ENCODE data around the gene ECSIT.
A peak's percentile ranks its signal among the peaks of the same experiment; 100 is the strongest.
"Not testable (repeated sequence)": the region's sequence is repeated elsewhere in the genome, so short reads cannot be mapped to it uniquely, and the experiment has no call there.

Gene ECSIT

GRCh38 chr19:11481534-11482383 lies 47.2 kb downstream of the ECSIT start:
- Mint-ChIP-seq H3K27me3 (peaks cover 10% of the 10 kb centered on the region), H3K9me3 (peaks cover 1% of the 10 kb centered on the region), H3K4me1 (peaks cover 20% of the 10 kb centered on the region), H3K4me3 (peak overlapping the region; percentile 76), H3K36me3 (peaks cover 9% of the 10 kb centered on the region), H3K27ac (peak overlapping the region; percentile 85)
- ATAC-seq (ENCODE audit: low read depth) (peak; percentile 47), DNase-seq (ENCODE audit: low spot score in 2 of 2) (peak; percentile 31 to 54)

GRCh38 chr19:11480715-11481533 lies 48.0 kb downstream of the ECSIT start, which contains the start of gene ELAVL3:
ELAVL3 (minus strand) TSS chr19:11481046; CDS start chr19:11480608, 438 bp downstream.
- DNase-seq (ENCODE audit: low spot score in 2 of 2) (no peak), ATAC-seq (ENCODE audit: low read depth) (no peak)
- peaks cover 9% of the 10 kb centered on the region for H3K36me3 Mint-ChIP-seq
- peaks cover 20% of the 10 kb centered on the region for H3K4me1 Mint-ChIP-seq
- peaks cover 1% of the 10 kb centered on the region for H3K9me3 Mint-ChIP-seq
- H3K4me3 Mint-ChIP-seq, result peak within 1 kb of the TSS; percentile 76
- H3K27me3 Mint-ChIP-seq, result peaks cover 13% of the 10 kb centered on the region
- no peak within 1 kb of the TSS for H3K27ac Mint-ChIP-seq

GRCh38 chr19:11479898-11480714 lies 48.8 kb downstream of the ECSIT start:
- Mint-ChIP-seq H3K36me3 (peaks cover 6% of the 10 kb centered on the region), H3K9me3 (peaks cover 1% of the 10 kb centered on the region), H3K4me3 (no peak overlapping the region), H3K4me1 (peaks cover 20% of the 10 kb centered on the region), H3K27ac (no peak overlapping the region), H3K27me3 (peaks cover 13% of the 10 kb centered on the region)
- DNase-seq (ENCODE audit: low spot score in 2 of 2), result no peak
- no peak for ATAC-seq (ENCODE audit: low read depth)

- DNase-seq (ENCODE audit: low spot score in 2 of 2), result no peak
- H3K9me3 Mint-ChIP-seq, result peaks cover 1% of the 10 kb centered on the region
- H3K4me3 Mint-ChIP-seq, result peak overlapping the region; percentile 42
- peaks cover 20% of the 10 kb centered on the region for H3K4me1 Mint-ChIP-seq
- H3K27me3 Mint-ChIP-seq, result peaks cover 13% of the 10 kb centered on the region
- peaks cover 6% of the 10 kb centered on the region for H3K36me3 Mint-ChIP-seq
- H3K27ac Mint-ChIP-seq, result peak overlapping the region; percentile 81
- no peak for ATAC-seq (ENCODE audit: low read depth)
Measured at GRCh38 chr19:11479090-11479897, 49.6 kb downstream of the ECSIT start.

GRCh38 chr19:11478167-11479089 lies 50.5 kb downstream of the ECSIT start:
- ATAC-seq (ENCODE audit: low read depth), result peak; percentile 30
- no peak overlapping the region for H3K27ac Mint-ChIP-seq

GRCh38 chr19:11475861-11476260 lies 53.1 kb downstream of the ECSIT start:
- Mint-ChIP-seq H3K27ac (no peak overlapping the region), H3K4me1 (peaks cover 8% of the 10 kb centered on the region), H3K27me3 (peaks cover 12% of the 10 kb centered on the region), H3K4me3 (no peak overlapping the region), H3K36me3 (peaks cover 2% of the 10 kb centered on the region), H3K9me3 (peaks cover 1% of the 10 kb centered on the region)
- no peak for DNase-seq (ENCODE audit: low spot score in 2 of 2)
- no peak for ATAC-seq (ENCODE audit: low read depth)

More at GRCh38 chr19:11478167-11479089, 50.5 kb downstream of the ECSIT start:
- no peak overlapping the region for H3K4me3 Mint-ChIP-seq
- H3K27me3 Mint-ChIP-seq, result peaks cover 11% of the 10 kb centered on the region
- peaks cover 1% of the 10 kb centered on the region for H3K9me3 Mint-ChIP-seq
- peaks cover 2% of the 10 kb centered on the region for H3K36me3 Mint-ChIP-seq
- H3K4me1 Mint-ChIP-seq, result peaks cover 20% of the 10 kb centered on the region
- no peak for DNase-seq (ENCODE audit: low spot score in 2 of 2)

GRCh38 chr19:11475343-11475742 lies 53.6 kb downstream of the ECSIT start:
- not testable (repeated sequence) for H3K36me3 Mint-ChIP-seq; ATAC-seq (ENCODE audit: low read depth); H3K9me3 Mint-ChIP-seq; H3K4me1 Mint-ChIP-seq; H3K4me3 Mint-ChIP-seq; DNase-seq (ENCODE audit: low spot score in 2 of 2); H3K27ac Mint-ChIP-seq
- peaks cover 12% of the 10 kb centered on the region for H3K27me3 Mint-ChIP-seq

- Mint-ChIP-seq H3K9me3 (no peaks in the 10 kb centered on the region), H3K4me3 (no peak overlapping the region), H3K27me3 (peaks cover 8% of the 10 kb centered on the region), H3K4me1 (peaks cover 3% of the 10 kb centered on the region), H3K36me3 (no peaks in the 10 kb centered on the region), H3K27ac (no peak overlapping the region)
- DNase-seq (ENCODE audit: low spot score in 2 of 2), result no peak
- no peak for ATAC-seq (ENCODE audit: low read depth)
Measured at GRCh38 chr19:11473725-11474124, 55.2 kb downstream of the ECSIT start.

GRCh38 chr19:11468266-11468845 lies 60.6 kb downstream of the ECSIT start:
- not testable (repeated sequence) for H3K27ac Mint-ChIP-seq; H3K4me3 Mint-ChIP-seq; H3K27me3 Mint-ChIP-seq; H3K9me3 Mint-ChIP-seq; DNase-seq (ENCODE audit: low spot score in 2 of 2); ATAC-seq (ENCODE audit: low read depth); H3K36me3 Mint-ChIP-seq; H3K4me1 Mint-ChIP-seq

- Mint-ChIP-seq H3K9me3 (no peaks in the 10 kb centered on the region), H3K4me3 (no peak overlapping the region), H3K4me1 (no peaks in the 10 kb centered on the region), H3K27ac (no peak overlapping the region), H3K27me3 (peaks cover 7% of the 10 kb centered on the region), H3K36me3 (no peaks in the 10 kb centered on the region)
- DNase-seq (ENCODE audit: low spot score in 2 of 2), result no peak
- no peak for ATAC-seq (ENCODE audit: low read depth)
Measured at GRCh38 chr19:11465600-11465999, 63.3 kb downstream of the ECSIT start.

- Mint-ChIP-seq H3K27me3 (peaks cover 17% of the 10 kb centered on the region), H3K4me3 (no peak overlapping the region), H3K27ac (no peak overlapping the region), H3K9me3 (no peaks in the 10 kb centered on the region), H3K4me1 (no peaks in the 10 kb centered on the region), H3K36me3 (no peaks in the 10 kb centered on the region)
- DNase-seq (ENCODE audit: low spot score in 2 of 2) (no peak), ATAC-seq (ENCODE audit: low read depth) (no peak)
Measured at GRCh38 chr19:11464333-11465265, 64.3 kb downstream of the ECSIT start.

Data from memory B cell (primary cell).